Fibroblast of skin of right biceps (primary cell): ENCODE results near the gene SPAG17.

Source experiments
- DNase-seq: peaks from one replicate; pipeline ENCODE4 v3.0.0-alpha.2; 2013

The SPAG17 gene

DNA sequence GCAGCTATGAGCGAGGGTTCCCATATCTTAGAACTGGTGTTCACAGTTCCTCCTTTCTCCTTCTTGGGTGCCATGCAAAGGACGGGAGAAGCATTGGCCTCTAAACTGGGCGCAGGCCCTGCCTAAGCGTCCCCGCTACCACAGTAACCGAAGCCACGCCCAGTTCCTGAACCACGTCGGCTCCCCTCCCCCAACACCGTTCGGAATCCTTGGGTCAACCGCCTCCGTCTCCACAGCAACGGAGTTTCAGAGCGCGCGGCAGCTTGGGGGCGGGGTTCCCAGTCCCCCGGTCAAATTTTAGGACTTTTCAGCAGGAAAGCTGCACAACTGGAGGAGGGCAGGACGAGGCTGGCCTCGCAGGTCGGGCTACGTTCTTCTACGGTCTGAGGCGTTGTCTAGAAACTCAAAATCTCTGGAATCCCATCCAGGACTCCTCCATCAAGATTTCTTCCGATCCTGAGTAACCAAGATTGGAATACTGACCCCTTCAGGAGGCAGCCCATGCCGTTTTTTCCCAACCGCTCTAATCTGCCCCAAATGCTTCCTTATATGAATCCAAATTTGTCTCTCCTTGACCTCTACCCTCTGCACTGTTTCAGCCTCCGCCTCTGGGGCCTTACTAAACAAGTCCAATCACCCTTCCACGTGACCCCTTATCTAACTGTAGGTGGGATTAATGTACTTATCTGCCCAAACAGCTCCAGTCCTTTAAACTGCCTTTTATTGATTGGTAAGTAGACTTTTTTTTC is at the start of gene SPAG17:
TSS of gene SPAG17 (minus strand) at position 145 of the 749 bp plus-strand sequence. CDS start at position 74, 71 bp downstream.
- DNase-seq: peak; percentile 83

DNA sequence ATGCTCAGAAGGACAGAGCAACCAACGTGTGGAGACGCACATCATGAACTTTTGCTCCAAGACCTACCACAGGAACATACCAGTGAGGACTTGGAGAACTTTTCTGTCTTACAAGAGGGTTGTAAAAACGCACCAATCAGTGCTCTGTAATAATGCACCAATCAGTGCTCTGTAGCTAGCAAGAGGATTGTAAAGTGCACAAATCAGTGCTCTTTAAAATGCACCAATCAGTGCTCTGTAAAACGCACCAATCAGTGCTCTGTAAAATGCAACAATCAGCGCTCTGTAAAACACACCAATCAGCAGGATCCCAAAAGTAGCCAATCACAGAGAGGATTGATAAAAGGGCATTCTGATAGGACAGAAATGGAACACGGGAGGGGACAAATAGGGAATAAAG is 40.4 kb upstream of the SPAG17 start:
- no peak for DNase-seq

GRCh38 chr1:118223426-118223825 is 38.4 kb upstream of the SPAG17 start:
- DNase-seq: peak; percentile 58

GRCh38 chr1:118219438-118219837 is 34.4 kb upstream of the SPAG17 start:
- no peak for DNase-seq

- peak; percentile 43 for DNase-seq
Measured at GRCh38 chr1:118217141-118217838, 32.3 kb upstream of the SPAG17 start.

DNA sequence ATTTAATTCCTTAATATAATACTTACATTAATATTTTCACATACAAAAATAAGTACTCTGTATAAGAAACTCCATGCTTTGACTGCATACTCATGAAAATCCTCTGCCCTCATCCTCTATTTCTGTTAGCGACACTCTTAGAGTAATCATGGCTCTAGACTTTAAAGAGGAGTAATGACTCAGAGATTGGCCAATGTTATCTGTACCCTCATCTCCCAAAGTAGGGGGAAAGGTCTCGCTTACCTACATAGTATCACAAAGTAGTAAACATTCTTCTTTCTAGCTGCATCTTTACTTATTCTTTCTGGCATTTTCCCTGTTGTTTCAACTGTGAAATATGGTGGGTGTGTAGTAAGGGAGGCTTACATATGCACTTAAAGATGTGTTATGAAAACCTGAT is 29.8 kb upstream of the SPAG17 start:
- DNase-seq: no peak

DNA sequence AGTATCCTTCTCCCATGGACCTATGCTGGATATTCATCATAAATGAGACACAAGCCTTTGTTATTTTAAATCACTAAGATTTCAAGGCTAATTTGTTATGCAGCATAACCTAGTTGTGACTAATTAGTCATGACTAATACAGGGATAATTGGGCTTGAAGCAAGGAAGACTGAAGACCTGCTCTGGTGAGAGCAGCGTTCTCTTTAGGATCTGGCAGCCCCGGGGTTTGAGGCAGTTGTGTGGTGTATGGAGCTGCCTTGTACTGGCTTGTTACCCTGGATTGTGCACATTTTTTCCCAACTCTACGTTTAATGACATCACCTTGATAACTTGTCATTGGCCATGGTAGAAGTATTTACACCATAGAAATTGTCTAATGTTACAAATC is 25.7 kb upstream of the SPAG17 start:
- DNase-seq: peak; percentile 19

DNA sequence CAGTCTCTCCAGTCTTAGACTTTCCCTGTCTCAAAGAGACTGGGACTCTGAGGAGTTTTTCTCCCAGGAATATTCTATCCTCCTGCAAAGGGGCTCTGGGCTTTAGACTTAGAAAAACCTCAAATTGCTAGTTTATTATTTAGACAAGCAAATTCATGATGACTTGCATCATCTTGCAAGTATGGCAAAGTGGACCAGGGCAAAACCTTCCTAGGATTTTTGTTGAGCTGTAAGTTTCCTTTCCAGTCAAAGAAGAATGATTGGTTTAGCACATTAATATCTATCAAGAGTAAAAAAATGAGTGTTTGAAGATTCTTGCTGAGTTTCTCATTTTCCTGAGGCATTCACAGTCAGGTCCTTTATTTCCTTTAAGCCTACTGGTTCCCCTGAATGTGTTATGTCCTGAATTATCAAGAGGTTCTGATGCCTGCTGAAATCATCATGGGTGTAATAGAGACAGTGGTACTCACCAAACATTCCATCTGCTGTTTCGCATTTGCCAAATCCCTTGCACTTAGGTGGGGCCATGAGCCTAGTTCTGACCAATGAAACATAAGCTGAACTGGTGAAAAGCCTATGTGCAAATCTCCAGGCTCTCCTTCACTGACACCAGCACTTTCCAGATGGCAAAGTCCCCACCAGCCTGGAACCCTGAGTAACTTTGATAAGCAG is 25.2 kb upstream of the SPAG17 start:
- peak; percentile 24 for DNase-seq

DNA sequence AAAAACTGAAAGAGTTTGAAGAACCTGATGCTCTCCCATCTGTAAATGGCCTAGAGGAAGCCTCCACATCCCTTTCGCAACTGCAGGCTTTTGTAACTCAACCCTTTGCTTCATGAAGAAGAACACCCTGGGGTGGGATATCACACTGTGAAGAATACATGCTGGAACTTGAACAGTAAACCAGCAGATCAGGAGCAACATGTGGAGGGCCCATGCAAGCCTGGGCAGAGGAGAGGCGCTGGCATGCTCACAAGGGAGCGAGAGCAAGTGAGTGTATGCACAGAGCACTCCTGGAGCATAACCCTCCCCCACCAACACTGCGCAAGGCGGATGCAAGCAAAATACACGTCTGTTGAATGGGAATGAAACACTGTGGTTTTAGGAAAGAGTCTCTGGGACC is 24.6 kb upstream of the SPAG17 start:
- no peak for DNase-seq

GRCh38 chr1:118206966-118207365 is 21.9 kb upstream of the SPAG17 start:
- DNase-seq: no peak

DNA sequence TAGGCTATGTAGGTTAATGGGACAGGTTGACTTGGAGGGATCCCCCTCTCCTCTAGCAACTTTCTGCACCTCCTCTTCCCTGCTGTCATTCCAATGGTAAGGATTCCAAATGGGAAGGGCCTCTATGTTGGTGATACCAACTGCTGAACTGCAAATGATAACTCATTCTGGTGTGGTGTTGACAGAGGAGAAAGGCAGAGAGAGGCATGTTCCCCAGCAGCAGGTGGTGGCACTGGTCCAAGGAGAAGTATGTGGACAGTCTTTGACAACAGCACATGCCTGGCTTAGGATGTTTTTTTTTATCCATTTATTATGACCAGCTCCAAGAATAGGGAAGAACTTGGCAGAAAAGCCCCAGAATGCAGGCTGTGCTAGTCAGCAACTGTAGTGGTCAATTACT is 19.6 kb upstream of the SPAG17 start:
- DNase-seq: peak; percentile 49

DNA sequence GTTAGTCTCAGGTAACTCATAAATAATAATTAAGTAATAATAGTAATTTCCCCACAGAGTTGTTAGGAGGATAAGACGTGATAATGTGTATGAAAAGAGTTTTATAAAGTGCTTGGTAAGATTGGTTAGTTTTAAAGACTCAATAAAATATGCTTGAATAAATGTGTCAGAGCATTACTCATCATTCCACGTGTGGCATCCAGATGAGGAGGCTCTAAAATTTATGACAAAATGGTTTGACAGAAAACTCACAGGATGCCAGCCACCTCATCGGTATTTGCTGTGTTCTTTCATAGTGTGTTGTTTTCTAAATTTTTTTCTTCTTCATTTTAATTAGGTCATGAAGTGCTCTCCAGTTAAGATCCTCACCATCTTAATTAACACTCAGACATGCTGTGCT is 19.1 kb upstream of the SPAG17 start:
- peak; percentile 47 for DNase-seq

GRCh38 chr1:118202076-118202608 is 17.1 kb upstream of the SPAG17 start:
- DNase-seq: no peak

GRCh38 chr1:118201524-118201923 is 16.5 kb upstream of the SPAG17 start:
- DNase-seq: no peak

DNA sequence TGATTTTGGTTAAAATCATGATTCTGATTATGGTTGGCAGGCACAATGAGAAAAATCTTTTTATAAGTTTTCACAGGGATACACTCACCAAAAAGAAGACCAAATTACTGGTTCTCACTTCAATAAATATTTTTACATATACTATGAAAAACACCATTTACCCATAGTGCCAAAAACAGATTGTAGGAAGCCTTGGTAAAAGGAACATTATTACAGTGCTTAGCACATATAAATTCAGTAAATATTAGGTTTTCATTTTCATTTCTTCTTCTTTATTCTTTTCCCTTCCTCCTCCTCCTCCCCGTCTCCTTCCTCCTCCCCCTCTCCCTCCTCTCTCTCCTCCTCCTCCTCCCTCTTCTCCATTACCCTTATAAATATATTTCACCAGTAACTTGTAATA is 15.8 kb upstream of the SPAG17 start:
- no peak for DNase-seq

DNA sequence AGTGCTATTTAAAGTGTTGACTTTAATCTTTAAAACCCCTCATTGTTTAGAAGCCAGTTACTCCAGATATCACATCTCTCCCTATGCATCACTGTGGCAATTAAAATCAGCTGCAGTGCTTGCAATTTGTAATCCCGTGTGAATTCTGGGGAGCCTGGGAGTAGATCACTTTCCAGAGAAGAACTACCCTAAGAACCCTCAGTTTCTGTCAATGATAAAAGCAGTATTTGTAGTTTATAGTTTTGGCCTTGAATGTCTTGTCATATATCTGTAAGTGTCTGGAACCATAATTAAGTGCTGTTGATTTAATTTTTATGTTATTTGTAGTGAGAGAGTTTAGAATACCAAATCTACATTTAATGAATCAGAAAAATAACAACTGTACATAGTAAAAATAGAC is 5.5 kb upstream of the SPAG17 start:
- DNase-seq: peak; percentile 23

DNA sequence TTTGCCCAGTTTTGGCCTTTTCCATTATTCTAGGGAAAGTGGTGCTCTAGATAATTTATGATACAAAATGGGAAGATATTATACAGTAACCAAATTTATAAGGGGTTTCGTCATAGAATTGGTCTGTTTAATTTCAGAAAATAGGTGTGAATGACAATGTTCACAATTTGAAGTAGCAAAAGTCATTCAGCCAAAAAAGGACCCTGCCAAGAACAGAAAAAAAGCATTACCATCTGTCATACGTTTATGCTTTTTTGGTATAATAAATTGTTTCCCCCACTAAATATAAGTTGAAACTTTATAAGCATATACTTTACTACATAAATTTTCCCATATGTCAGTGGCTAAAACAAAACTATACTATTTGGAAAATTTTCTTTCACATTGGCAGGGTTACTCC is 4.5 kb upstream of the SPAG17 start:
- DNase-seq: no peak

GRCh38 chr1:118188411-118188810 is 3.4 kb upstream of the SPAG17 start:
- no peak for DNase-seq

DNA sequence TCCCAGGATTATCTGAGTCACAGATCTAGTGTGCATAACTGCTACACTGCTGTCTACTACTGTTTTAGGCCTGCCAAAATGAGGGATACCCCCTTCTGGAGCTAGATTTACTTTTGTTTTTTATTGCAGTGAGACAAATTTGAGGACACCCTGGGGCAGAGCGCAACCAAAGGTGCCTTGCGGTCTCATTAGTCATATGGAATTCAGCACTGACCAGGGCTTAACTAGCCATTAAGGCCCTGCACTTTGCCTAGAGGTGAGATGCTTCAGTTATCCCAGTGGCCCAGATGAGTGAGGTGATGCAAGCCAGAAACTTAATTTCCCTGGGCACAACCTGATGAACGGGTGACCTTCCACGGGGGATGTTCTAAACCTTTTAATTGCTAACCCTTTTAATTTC is 998 bp upstream of the SPAG17 start:
- DNase-seq: no peak

DNA sequence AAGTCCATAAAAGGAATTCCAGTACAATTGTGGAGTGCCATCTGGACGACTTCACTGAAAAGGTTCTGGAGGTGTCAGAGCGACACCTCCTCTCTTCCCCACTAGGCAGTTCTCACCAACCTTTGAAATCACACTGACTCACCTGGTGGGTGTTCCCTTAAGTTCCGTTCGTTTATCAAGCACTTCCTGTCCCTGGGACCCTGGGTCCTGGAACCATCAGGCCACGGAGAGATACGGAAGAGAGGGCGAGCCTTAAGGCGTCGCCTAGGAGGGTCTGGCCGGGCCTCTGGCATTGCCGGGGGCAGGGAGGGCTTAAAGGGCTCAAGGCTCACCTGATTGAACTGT is 317 bp downstream of the SPAG17 start:
- DNase-seq: peak; percentile 21

GRCh38 chr1:118183586-118183985 is 1.4 kb downstream of the SPAG17 start:
- DNase-seq: no peak

- DNase-seq: no peak
Measured at GRCh38 chr1:118177998-118178397, 7.0 kb downstream of the SPAG17 start.

DNA sequence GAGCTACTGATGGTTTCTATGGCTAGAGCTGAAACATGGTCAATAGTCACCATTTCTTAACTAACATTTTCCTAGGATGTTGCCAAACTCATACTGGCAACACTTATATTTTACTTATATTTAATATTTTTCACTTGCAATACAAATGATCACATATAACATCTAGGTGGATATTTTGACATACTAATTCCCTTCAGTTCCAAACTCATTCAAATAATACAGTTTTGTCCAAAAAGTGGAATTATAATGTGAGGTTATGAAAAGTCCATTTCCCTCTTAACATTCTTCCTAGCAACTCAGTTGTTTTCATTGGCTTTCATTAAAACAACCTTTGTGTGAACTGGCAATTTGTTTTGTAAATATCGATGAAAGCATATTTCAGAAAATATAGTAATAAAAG is 16.0 kb downstream of the SPAG17 start:
- DNase-seq: no peak

DNA sequence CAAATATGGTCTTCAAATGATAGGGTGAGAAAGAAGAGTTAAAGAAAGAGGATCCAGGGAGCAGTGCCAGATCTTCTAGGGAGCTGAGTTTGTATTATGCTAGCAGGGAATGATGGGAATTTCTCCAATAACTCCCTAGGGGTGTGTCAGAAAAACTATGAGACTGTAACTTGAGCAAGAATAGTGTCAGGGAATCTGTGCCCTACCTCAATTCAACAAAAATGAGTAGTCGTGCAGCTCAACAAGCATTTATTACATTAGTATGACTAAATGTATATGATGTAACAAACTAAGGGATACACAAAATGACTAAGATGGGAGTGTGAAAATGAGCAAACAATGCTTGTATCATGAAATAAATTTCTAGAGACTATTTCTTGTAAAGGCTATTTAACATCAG is 24.2 kb downstream of the SPAG17 start:
- peak; percentile 66 for DNase-seq
